ENCODE measurements around the gene NHS.

Gene NHS

GRCh38 chrX:17654116-17654515, 279.1 kb downstream of the NHS start:
- Histone ChIP-seq H3K27me3 (ENCODE audit: insufficient read depth, poor library complexity, severe bottlenecking) (peaks cover 8% of the 10 kb centered on the region), H3K27ac (replicated peaks) (no peak overlapping the region), H3K4me3 (replicated peaks; ENCODE audit: insufficient read depth, low read length) (no peak overlapping the region)
- no peak for TF ChIP-seq SPI1 (IDR thresholded peaks at IDR 0.05; ENCODE audit: borderline replicate concordance, low read depth)
- TF ChIP-seq, protein P1, sequence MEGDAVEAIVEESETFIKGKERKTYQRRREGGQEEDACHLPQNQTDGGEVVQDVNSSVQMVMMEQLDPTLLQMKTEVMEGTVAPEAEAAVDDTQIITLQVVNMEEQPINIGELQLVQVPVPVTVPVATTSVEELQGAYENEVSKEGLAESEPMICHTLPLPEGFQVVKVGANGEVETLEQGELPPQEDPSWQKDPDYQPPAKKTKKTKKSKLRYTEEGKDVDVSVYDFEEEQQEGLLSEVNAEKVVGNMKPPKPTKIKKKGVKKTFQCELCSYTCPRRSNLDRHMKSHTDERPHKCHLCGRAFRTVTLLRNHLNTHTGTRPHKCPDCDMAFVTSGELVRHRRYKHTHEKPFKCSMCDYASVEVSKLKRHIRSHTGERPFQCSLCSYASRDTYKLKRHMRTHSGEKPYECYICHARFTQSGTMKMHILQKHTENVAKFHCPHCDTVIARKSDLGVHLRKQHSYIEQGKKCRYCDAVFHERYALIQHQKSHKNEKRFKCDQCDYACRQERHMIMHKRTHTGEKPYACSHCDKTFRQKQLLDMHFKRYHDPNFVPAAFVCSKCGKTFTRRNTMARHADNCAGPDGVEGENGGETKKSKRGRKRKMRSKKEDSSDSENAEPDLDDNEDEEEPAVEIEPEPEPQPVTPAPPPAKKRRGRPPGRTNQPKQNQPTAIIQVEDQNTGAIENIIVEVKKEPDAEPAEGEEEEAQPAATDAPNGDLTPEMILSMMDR (IDR thresholded peaks at IDR 0.05; ENCODE audit: insufficient read depth, low read length): no peak
- TF ChIP-seq GABPA (IDR thresholded peaks at IDR 0.05; ENCODE audit: low read depth): no peak
- TF ChIP-seq REST (IDR thresholded peaks at IDR 0.05; ENCODE audit: insufficient replicate concordance, low read depth): no peak
- no peak for TF ChIP-seq POLR2AphosphoS5 (IDR thresholded peaks at IDR 0.05; ENCODE audit: low read depth)
- DNase-seq (ENCODE audit: low read depth in 1 of 2, low spot score in 1 of 2): no peak

GRCh38 chrX:17655211-17656034, 280.4 kb downstream of the NHS start:
- Histone ChIP-seq H3K4me3 (replicated peaks; ENCODE audit: insufficient read depth, low read length) (no peak overlapping the region), H3K27me3 (ENCODE audit: insufficient read depth, poor library complexity, severe bottlenecking) (peaks cover 8% of the 10 kb centered on the region), H3K27ac (replicated peaks) (no peak overlapping the region)
- no peak for TF ChIP-seq GABPA (IDR thresholded peaks at IDR 0.05; ENCODE audit: low read depth)
- TF ChIP-seq SPI1 (IDR thresholded peaks at IDR 0.05; ENCODE audit: borderline replicate concordance, low read depth): no peak
- TF ChIP-seq, protein P1 (IDR thresholded peaks at IDR 0.05; ENCODE audit: insufficient read depth, low read length): no peak
- TF ChIP-seq REST (IDR thresholded peaks at IDR 0.05; ENCODE audit: insufficient replicate concordance, low read depth): no peak
- no peak for TF ChIP-seq POLR2AphosphoS5 (IDR thresholded peaks at IDR 0.05; ENCODE audit: low read depth)
- no peak for DNase-seq (ENCODE audit: low read depth in 1 of 2, low spot score in 1 of 2)

DNA sequence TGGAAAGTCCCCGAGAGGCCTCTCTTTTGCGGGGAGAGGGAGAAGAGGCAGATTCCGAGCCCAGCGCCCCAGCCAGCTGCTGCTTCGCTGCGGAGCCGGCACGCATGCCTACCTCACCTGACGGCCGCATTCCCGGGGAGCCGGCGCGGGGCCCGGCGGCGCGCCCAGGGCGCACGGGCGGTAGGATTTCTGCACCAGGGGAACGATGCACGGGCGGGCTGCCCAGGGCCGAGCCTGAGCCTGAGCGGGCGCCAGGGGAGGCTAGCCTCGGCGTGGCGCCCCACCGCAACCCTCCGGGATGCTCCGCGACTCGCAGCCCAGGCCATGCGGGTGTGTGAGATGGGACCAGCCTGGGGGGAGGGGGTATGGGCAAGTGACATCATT, 281.0 kb downstream of the NHS start:
- Histone ChIP-seq H3K27ac (replicated peaks) (no peak overlapping the region), H3K4me3 (replicated peaks; ENCODE audit: insufficient read depth, low read length) (no peak overlapping the region), H3K27me3 (ENCODE audit: insufficient read depth, poor library complexity, severe bottlenecking) (peaks cover 8% of the 10 kb centered on the region)
- no peak for DNase-seq (ENCODE audit: low read depth in 1 of 2, low spot score in 1 of 2)
- no peak for TF ChIP-seq SPI1 (IDR thresholded peaks at IDR 0.05; ENCODE audit: borderline replicate concordance, low read depth)
- TF ChIP-seq GABPA (IDR thresholded peaks at IDR 0.05; ENCODE audit: low read depth): no peak
- TF ChIP-seq, protein P1 (IDR thresholded peaks at IDR 0.05; ENCODE audit: insufficient read depth, low read length): no peak
- TF ChIP-seq REST (IDR thresholded peaks at IDR 0.05; ENCODE audit: insufficient replicate concordance, low read depth): no peak
- TF ChIP-seq POLR2AphosphoS5 (IDR thresholded peaks at IDR 0.05; ENCODE audit: low read depth): no peak
